K562 (cell line): ENCODE results near the gene TUT1. TPM values are rescaled to one million over a fixed set of nuclear protein-coding genes. Genes with fewer than 3 reads are reported as not detected.

ENCODE experiments used
- BRF2 ChIP-seq: IDR thresholded peaks from 3 replicates; pipeline ENCODE4 v1.6.1; 2011; ENCODE audit warnings: borderline replicate concordance, mild to moderate bottlenecking; ENCODE audit not compliant: insufficient read length, insufficient read depth
- CUX1 ChIP-seq: fragments of 200-800 bp; sonication (Bioruptor generic); IDR thresholded peaks from 2 replicates; pipeline ENCODE4 v1.6.1; 2016; ENCODE audit warnings: missing genetic modification characterization, missing compliant biosample characterization
- MITF ChIP-seq: IDR thresholded peaks from 2 replicates; pipeline ENCODE4 v1.6.1; 2014; ENCODE audit warnings: antibody characterized with exemption
- NKRF ChIP-seq: fragments of 450-650 bp; IDR thresholded peaks from 2 replicates; pipeline ENCODE4 v1.6.1; 2016; ENCODE audit warnings: borderline replicate concordance
- NR2F6 ChIP-seq: fragments of 450-650 bp; formaldehyde crosslinking; IDR thresholded peaks from 2 replicates; pipeline ENCODE4 v1.4.0; 2020; ENCODE audit warnings: mild to moderate bottlenecking
- OTX1 ChIP-seq: fragments of 450-650 bp; formaldehyde crosslinking; IDR thresholded peaks from 2 replicates; pipeline ENCODE4 v1.4.0; 2022; ENCODE audit warnings: mild to moderate bottlenecking
- RBM34 ChIP-seq: fragments of 200-400 bp; formaldehyde crosslinking; IDR thresholded peaks from 2 replicates; pipeline ENCODE4 v1.6.1; 2018; ENCODE audit warnings: low read length, borderline replicate concordance; ENCODE audit not compliant: insufficient read depth
- USF2 ChIP-seq: sonication (generic); formaldehyde crosslinking; IDR thresholded peaks from 2 replicates; pipeline ENCODE4 v1.5.0; 2020; ENCODE audit warnings: missing genetic modification reagents
- ZNF134 ChIP-seq: fragments of 250-450 bp; sonication (Bioruptor Pico); conservative IDR thresholded peaks from 2 replicates; pipeline ENCODE4 v1.4.0; 2020
- polyA plus RNA-seq, 8 experiments: library from polyadenylated mRNA; depleted of rRNA in 4 of 8; stranded (reverse) in 5 of 8; unstranded in 3 of 8; fragments of >200 nt; fragmentation: Nextera tagmentation in 2 of 8; fragmentation: Illumina TruSeq in 1 of 8; extraction: Ambion mirVana in 2 of 8; extraction: Trizol in 1 of 8; gene quantifications; 2 replicates each; pipeline versions ENCODE4 v1.2.1 to v1.2.3, GENCODE V29; 2011 to 2014; ENCODE audit warnings: inconsistent platforms in 1 of 8, missing spikeins in 1 of 8
- total RNA-seq, 7 experiments: library from RNA; depleted of rRNA in 6 of 7; stranded (reverse); fragments of >200 nt in 6 of 7; fragmentation: Illumina TruSeq in 2 of 7; extraction: Trizol in 2 of 7; gene quantifications; 2 replicates each; pipeline versions ENCODE4 v1.2.1 to v1.2.3, GENCODE V29; 2011 to 2021; ENCODE audit warnings: low replicate concordance in 1 of 7
- TF ChIP-seq, protein P1 (sequence below): sonication (generic); formaldehyde crosslinking; IDR thresholded peaks from 2 replicates; pipeline ENCODE4 v1.8.1; 2023; ENCODE audit warnings: missing genetic modification reagents, mild to moderate bottlenecking, borderline replicate concordance

The TUT1 gene
- total and polyA plus RNA-seq, 9 of the 15 experiments (the other 6 are each of a cell fraction or from before 2014, with no cell fraction given), result 0.66 to 44.3 (median 15.7) TPM

- no peak for TF ChIP-seq CUX1 (CRISPR knock-in tag)
- no peak for TF ChIP-seq OTX1 (CRISPR knock-in tag)
- TF ChIP-seq ZNF134, result no peak
- no peak for TF ChIP-seq RBM34
- no peak for TF ChIP-seq NR2F6 (CRISPR knock-in tag)
- TF ChIP-seq MITF, result no peak
- no peak for TF ChIP-seq BRF2
- TF ChIP-seq, protein P1, sequence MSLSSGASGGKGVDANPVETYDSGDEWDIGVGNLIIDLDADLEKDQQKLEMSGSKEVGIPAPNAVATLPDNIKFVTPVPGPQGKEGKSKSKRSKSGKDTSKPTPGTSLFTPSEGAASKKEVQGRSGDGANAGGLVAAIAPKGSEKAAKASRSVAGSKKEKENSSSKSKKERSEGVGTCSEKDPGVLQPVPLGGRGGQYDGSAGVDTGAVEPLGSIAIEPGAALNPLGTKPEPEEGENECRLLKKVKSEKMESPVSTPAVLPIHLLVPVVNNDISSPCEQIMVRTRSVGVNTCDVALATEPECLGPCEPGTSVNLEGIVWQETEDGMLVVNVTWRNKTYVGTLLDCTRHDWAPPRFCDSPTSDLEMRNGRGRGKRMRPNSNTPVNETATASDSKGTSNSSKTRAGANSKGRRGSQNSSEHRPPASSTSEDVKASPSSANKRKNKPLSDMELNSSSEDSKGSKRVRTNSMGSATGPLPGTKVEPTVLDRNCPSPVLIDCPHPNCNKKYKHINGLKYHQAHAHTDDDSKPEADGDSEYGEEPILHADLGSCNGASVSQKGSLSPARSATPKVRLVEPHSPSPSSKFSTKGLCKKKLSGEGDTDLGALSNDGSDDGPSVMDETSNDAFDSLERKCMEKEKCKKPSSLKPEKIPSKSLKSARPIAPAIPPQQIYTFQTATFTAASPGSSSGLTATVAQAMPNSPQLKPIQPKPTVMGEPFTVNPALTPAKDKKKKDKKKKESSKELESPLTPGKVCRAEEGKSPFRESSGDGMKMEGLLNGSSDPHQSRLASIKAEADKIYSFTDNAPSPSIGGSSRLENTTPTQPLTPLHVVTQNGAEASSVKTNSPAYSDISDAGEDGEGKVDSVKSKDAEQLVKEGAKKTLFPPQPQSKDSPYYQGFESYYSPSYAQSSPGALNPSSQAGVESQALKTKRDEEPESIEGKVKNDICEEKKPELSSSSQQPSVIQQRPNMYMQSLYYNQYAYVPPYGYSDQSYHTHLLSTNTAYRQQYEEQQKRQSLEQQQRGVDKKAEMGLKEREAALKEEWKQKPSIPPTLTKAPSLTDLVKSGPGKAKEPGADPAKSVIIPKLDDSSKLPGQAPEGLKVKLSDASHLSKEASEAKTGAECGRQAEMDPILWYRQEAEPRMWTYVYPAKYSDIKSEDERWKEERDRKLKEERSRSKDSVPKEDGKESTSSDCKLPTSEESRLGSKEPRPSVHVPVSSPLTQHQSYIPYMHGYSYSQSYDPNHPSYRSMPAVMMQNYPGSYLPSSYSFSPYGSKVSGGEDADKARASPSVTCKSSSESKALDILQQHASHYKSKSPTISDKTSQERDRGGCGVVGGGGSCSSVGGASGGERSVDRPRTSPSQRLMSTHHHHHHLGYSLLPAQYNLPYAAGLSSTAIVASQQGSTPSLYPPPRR (CRISPR knock-in tag), result no peak
- peak; percentile 82 for TF ChIP-seq NKRF
- no peak for TF ChIP-seq USF2 (CRISPR knock-in tag)
Observed at GRCh38 chr11:62611705-62612365, 20.5 kb upstream of the TUT1 start (continued).
